ENCODE measurements around the gene AP1B1. TPM values are rescaled to one million over a fixed set of nuclear protein-coding genes. Genes with fewer than 3 reads are reported as not detected.

The AP1B1 gene
- total and polyA plus RNA-seq, 2 of the 4 experiments (the other 2 are of a cell fraction): 55.7 to 70.8 TPM

DNA sequence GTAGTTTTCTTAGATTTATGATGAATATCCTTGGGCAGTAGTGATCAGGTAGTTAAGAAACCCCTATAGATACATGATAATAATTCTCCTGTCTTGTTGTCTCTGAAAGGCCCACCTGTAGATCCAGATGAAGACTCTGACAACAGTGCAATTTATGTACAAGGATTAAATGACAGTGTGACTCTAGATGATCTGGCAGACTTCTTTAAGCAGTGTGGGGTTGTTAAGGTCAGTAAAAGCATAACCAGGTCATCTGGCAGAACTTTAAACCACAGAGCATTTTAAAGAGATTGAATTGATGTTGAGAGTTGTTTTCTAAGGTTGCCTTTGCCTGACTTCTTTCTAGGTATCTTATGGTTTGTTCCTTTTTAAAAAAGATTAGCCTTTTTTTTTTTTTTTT lies 96.0 kb downstream of the AP1B1 start:
- in situ Hi-C loops (cut with MboI; ENCODE audit: low sequenced_read_pairs): no loop called here
- Histone ChIP-seq H3K9ac (ENCODE audit: low read depth, low read length) (no peak overlapping the region), H4K8ac (ENCODE audit: low read depth in 2 of 2, low read length in 2 of 2) (no peak overlapping the region), H3K4me1 (ENCODE audit: control insufficient read depth, insufficient read depth, low read length) (no peaks in the 10 kb centered on the region), H3K27ac (ENCODE audit: insufficient read depth, low read length) (no peak overlapping the region), H3K4me3 (ENCODE audit: insufficient read depth, low read depth, low read length) (no peak overlapping the region), H2BK5ac (ENCODE audit: low read depth, low read length, poor library complexity, severe bottlenecking) (no peak overlapping the region), H4K20me1 (ENCODE audit: insufficient read depth, low read length) (peaks cover 58% of the 10 kb centered on the region), H3K36me3 (ENCODE audit: control insufficient read depth, insufficient read depth, low read length) (peaks cover 66% of the 10 kb centered on the region), H2BK20ac (ENCODE audit: low read depth, low read length) (no peak overlapping the region), H3K18ac (ENCODE audit: low read depth, low read length) (no peak overlapping the region), H3K23ac (ENCODE audit: low read depth, low read length) (no peak overlapping the region), H3K79me1 (ENCODE audit: low read depth in 1 of 2, low read length in 2 of 2) (peaks cover 53 to 55% of the 10 kb centered on the region in 2 experiments), H2BK15ac (ENCODE audit: low read depth, low read length) (no peak overlapping the region), H3K14ac (replicated peaks; ENCODE audit: low read depth, low read length) (no peak overlapping the region), H4K91ac (ENCODE audit: insufficient read depth, low read depth, low read length) (no peak overlapping the region), H3K9me1 (ENCODE audit: insufficient read depth, low read length) (no peaks in the 10 kb centered on the region; the same call in 1 of the 2 replicates), H3K56ac (ENCODE audit: extremely low read depth, insufficient read depth, low read length) (no peak overlapping the region), H2AK5ac (ENCODE audit: low read depth, low read length) (no peak overlapping the region), H3K4me2 (ENCODE audit: low read depth, low read length) (no peak overlapping the region), H2AK9ac (replicated peaks; ENCODE audit: low read depth, low read length, poor library complexity) (no peak overlapping the region), H4K5ac (ENCODE audit: low read depth, low read length) (no peak overlapping the region), H2BK120ac (ENCODE audit: low read depth, low read length) (no peak overlapping the region), H3K9me3 (ENCODE audit: control insufficient read depth, insufficient read depth, low read length) (no peaks in the 10 kb centered on the region), H2AFZ (replicated peaks; ENCODE audit: low read length, poor library complexity) (no peak overlapping the region), H3K27me3 (ENCODE audit: control insufficient read depth, insufficient read depth, low read length) (no peaks in the 10 kb centered on the region), H3K4ac (ENCODE audit: low read depth, low read length) (no peak overlapping the region)
- ATAC-seq (ENCODE audit: low read depth): no peak
- TF ChIP-seq, protein P1, sequence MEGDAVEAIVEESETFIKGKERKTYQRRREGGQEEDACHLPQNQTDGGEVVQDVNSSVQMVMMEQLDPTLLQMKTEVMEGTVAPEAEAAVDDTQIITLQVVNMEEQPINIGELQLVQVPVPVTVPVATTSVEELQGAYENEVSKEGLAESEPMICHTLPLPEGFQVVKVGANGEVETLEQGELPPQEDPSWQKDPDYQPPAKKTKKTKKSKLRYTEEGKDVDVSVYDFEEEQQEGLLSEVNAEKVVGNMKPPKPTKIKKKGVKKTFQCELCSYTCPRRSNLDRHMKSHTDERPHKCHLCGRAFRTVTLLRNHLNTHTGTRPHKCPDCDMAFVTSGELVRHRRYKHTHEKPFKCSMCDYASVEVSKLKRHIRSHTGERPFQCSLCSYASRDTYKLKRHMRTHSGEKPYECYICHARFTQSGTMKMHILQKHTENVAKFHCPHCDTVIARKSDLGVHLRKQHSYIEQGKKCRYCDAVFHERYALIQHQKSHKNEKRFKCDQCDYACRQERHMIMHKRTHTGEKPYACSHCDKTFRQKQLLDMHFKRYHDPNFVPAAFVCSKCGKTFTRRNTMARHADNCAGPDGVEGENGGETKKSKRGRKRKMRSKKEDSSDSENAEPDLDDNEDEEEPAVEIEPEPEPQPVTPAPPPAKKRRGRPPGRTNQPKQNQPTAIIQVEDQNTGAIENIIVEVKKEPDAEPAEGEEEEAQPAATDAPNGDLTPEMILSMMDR (conservative IDR thresholded peaks at IDR 0.05; ENCODE audit: low read depth, low read length): no peak
- TF ChIP-seq POLR2A (IDR thresholded peaks at IDR 0.05; ENCODE audit: low read depth, low read length) (no peak), RFX5 (IDR thresholded peaks at IDR 0.05; ENCODE audit: low read depth, low read length) (no peak), MAZ (IDR thresholded peaks at IDR 0.05; ENCODE audit: borderline replicate concordance, low read depth, low read length) (no peak), SMC3 (IDR thresholded peaks at IDR 0.05; ENCODE audit: low read depth, low read length) (no peak), RAD21 (IDR thresholded peaks at IDR 0.05; ENCODE audit: low read length) (no peak), MXI1 (IDR thresholded peaks at IDR 0.05; ENCODE audit: borderline replicate concordance, low read depth, low read length) (no peak), FOS (IDR thresholded peaks at IDR 0.05; ENCODE audit: low read depth, low read length) (no peak), RCOR1 (IDR thresholded peaks at IDR 0.05; ENCODE audit: insufficient replicate concordance, low read length) (no peak), NFE2L2 (IDR thresholded peaks at IDR 0.05; ENCODE audit: low read depth, low read length) (no peak), CHD1 (IDR thresholded peaks at IDR 0.05; ENCODE audit: low read depth, low read length) (no peak), MAFK (IDR thresholded peaks at IDR 0.05; ENCODE audit: low read depth, low read length) (no peak), CEBPB (IDR thresholded peaks at IDR 0.05; ENCODE audit: low read depth, low read length) (no peak), BHLHE40 (IDR thresholded peaks at IDR 0.05; ENCODE audit: low read depth, low read length) (no peak)
- TF ChIP-seq, protein P2, sequence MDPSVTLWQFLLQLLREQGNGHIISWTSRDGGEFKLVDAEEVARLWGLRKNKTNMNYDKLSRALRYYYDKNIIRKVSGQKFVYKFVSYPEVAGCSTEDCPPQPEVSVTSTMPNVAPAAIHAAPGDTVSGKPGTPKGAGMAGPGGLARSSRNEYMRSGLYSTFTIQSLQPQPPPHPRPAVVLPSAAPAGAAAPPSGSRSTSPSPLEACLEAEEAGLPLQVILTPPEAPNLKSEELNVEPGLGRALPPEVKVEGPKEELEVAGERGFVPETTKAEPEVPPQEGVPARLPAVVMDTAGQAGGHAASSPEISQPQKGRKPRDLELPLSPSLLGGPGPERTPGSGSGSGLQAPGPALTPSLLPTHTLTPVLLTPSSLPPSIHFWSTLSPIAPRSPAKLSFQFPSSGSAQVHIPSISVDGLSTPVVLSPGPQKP (IDR thresholded peaks at IDR 0.05; ENCODE audit: borderline replicate concordance, low read depth, low read length): no peak
- TF ChIP-seq, protein P3, sequence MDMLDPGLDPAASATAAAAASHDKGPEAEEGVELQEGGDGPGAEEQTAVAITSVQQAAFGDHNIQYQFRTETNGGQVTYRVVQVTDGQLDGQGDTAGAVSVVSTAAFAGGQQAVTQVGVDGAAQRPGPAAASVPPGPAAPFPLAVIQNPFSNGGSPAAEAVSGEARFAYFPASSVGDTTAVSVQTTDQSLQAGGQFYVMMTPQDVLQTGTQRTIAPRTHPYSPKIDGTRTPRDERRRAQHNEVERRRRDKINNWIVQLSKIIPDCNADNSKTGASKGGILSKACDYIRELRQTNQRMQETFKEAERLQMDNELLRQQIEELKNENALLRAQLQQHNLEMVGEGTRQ (IDR thresholded peaks at IDR 0.05; ENCODE audit: low read depth, low read length): no peak
- ChIA-PET POLR2A (ENCODE audit: unreplicated experiment) (no interaction called here), CTCF (no interaction called here)
- intact Hi-C loops (cut with micrococcal nuclease): no loop called here
- no peak for DNase-seq
- BruUV-seq (replicated peaks): no TSS peak
- dilution Hi-C loops (cut with HindIII; ENCODE audit: low sequenced_read_pairs, unreplicated experiment): no loop called here

Measured in IMR-90 (cell line).